ENCODE measurements around the gene RFXANK.
"Not testable (repeated sequence)": the region's sequence is repeated elsewhere in the genome, so short reads cannot be mapped to it uniquely, and the experiment has no call there.

RFXANK gene

DNA sequence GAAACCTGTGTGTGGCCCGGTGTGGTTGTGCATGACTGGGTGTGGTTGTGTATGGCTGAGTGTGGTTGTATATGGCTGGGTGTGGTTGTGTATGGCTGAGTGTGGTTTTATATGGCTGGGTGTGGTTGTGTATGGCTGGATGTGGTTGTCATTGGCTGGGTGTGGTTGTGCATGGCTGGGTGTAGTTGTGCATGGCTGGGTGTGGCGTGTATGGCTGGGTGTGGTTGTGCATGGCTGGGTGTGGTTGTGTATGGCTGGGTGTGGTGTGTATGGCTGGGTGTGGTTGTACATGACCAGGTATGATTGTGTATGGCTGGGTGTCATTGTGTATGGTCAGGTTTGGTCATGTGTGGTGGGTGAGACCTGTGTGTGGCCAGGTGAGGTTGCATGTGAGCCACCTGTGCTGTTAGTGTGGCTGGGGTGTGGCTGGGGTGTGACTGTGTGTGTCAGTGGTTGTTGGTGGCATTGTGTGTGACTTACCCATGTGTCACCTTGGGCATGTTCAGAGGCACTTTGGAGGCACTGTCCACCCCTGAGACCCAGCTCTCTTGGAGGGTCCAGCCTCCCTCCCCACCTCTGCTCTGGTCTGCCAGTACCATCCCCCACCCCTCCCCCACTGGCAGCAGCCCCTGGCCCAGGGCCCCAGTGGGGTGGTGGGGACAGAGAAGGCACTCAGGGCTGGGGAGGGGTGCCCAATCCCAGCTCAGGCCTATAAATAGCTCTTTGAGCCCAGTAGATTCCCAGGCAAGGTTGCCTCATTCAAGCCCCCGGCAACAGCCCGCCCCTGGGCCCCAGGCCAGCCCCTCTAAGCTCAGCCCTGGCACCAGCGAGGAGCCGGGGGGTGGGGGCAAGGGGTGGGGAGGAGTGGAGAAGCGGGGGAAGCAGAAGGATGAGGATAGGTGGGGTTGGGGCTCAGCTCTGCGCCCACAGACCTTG is 15.8 kb downstream of the RFXANK start:
- no peak for DNase-seq

DNA sequence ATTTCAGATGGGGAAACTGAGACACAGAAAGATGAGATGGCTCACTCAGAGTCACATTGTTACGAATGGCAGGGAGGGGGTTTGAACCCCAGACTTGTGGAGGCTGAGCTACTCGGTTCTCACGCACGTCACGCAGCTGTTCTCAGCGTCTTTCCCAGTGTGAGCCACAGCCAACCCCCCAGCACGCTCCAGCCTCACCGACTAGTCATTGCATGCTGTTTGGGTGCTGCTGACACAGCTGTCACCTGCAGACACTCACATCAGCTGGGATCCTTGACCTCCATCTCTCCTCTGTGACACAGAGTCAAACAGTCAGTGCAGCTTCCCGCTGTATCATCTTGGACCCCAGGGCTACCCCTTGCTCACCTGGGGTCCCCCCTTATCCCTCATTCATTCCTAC is 17.3 kb downstream of the RFXANK start:
- DNase-seq = no peak

GRCh38 chr19:19211499-19212420 is 19.7 kb downstream of the RFXANK start, which contains the start of gene NCAN:
NCAN (plus strand) TSS chr19:19211958; CDS start chr19:19216954, 4,996 bp downstream.
- DNase-seq = no peak

DNA sequence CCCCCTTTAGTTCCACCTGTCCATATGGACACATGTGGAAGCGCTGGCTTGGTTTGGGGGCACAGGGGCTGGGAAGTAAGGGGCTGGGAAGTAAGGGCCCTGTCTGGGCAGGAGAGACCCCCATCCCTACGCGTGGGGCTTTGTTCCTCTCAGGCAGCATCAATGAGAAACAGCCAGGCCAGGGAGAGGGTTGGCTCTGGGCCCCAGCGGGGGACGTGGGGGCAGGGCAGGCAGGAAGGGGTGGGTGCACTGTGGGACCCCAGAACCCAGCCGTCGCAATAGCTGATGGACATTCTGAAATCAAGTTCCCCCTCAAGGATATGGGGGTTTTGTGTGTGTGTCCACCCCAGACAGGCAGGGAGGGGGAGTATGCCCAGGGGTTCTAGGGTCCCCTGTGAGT is 20.9 kb downstream of the RFXANK start:
- no peak for DNase-seq

DNA sequence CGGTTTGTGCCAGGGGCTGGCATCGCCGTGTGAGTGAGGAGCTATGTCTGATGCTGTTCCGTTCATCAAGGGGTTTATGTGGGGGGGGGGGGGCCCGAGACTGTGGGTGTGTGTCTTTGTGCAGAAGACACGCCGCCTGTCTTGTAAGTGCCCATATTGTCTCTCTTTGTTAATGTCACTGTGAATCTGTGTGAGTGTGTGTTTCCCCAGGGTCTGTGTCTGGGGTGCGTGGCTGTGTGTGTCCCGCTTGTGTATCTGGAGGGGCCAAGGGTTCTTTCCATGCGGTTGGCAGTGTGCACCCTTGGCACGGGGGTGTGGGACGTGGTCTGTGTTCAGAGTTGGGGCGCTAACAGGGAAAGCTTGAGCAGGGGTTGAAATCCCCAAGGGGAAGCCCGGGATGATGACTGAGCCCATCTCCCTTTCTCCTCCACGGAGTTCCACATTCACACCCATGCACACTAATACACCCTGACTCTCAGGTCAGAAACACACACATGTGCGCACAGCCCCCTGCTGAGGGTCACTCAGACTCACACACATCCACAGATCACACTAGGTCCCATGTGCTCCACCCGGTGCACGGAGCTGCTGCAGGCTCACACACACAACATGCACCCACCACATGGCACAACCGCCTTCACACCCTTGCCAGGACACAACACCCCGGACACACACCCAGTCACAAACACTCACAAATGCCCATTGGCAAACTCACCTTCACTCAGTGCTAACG is 21.5 kb downstream of the RFXANK start:
- DNase-seq = no peak

- no peak for DNase-seq
Measured at GRCh38 chr19:19214159-19214490, 22.1 kb downstream of the RFXANK start.

DNA sequence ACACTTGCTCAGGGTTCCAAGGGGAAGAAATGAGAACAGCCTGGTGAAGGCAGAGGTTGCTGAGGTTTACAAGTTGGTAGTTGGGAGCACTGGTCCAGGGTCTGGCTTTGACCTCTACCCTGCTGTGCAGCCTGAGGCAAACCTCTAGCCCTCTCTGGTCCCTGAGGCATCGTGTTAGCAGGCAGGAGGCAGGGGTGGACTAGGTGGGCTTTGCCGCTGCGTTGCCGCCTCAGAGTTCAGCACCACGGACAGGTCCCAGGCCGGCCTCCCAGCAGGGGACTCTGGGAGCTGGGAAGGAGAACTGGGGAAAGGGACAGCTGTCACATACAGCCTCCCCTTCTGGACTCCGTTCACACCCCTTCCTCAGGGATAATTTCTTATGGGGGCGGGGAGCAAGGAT is 22.8 kb downstream of the RFXANK start:
- no peak for DNase-seq

- no peak for DNase-seq
Measured at GRCh38 chr19:19215792-19216191, 23.7 kb downstream of the RFXANK start.

- peak; percentile 26 for DNase-seq
Measured at GRCh38 chr19:19217099-19217498, 25.0 kb downstream of the RFXANK start.

DNA sequence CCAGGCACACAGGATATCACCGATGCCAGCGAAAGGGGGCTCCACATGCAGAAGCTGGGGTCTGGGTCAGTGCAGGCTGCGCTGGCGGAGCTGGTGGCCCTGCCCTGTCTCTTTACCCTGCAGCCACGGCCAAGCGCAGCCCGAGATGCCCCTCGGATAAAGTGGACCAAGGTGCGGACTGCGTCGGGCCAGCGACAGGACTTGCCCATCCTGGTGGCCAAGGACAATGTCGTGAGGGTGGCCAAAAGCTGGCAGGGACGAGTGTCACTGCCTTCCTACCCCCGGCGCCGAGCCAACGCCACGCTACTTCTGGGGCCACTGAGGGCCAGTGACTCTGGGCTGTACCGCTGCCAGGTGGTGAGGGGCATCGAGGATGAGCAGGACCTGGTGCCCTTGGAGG is 26.9 kb downstream of the RFXANK start:
- DNase-seq = no peak

DNA sequence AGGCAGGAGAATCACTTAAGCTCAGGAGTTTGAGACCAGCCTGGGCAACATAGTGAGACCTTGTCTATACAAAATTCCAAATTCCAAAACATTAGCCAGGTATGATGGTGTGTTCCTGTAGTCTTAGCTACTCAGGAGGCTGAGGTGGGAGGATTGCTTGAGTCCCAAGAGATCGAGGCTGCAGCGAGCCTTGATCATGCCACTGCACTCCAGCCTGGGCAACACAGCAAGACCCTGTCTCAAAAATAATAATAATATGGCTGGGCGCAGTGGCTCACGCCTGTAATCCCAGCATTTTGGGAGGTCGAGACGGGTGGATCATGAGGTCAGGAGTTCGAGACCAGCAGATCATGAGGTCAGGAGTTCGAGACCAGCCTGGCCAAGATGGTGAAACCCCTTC is 28.9 kb downstream of the RFXANK start:
- not testable (repeated sequence) for DNase-seq

DNA sequence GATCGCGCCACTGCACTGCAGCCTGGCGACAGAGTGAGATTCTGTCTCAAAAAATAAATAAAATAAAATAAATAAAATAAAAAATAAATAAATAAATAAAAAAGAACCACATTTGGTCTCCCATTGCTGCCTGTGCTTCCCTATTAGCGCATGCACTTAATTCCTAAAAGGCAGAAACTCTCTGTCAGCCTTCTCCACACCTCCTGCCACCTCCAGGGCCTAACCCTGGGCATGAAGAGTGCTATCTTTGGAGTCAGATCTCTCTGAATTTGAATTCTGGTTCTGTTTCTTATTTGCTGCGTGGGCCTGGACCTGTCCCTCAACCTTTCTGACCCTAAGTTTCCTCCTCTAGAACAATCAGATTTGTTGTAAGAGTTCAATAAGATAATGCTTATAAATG is 31.0 kb downstream of the RFXANK start:
- DNase-seq = no peak

- DNase-seq = no peak
Measured at GRCh38 chr19:19223636-19224035, 31.6 kb downstream of the RFXANK start.

DNA sequence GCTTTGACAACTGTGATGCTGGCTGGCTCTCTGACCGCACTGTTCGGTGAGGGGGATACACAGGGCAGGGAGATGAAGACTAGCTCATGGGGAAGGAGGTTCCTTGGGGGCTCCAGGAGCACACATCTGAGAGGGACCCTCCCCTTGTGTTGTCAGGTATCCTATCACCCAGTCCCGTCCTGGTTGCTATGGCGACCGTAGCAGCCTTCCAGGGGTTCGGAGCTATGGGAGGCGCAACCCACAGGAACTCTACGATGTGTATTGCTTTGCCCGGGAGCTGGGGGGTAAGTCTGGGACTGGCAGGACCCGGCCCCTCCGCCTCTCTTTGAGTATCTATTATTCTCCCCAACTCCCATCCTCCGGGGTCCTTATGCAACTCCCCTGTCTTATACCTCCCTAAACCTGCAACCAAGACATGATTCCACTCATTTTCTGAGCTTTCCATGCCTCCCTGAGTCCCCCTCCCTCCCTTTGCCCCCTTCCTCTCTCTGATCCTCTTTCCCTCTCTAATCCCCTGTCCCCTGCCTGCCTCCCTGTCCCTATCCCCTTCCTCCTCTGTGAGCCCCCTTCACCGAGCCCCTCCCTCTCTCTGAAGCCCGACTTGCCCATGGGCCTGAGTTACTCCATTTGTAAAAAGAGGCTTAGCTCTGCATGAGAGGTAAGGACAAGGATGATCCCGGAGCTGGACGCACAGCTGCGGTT is 32.2 kb downstream of the RFXANK start:
- no peak for DNase-seq

GRCh38 chr19:19224852-19225494 is 32.9 kb downstream of the RFXANK start:
- peak; percentile 42 for DNase-seq

DNA sequence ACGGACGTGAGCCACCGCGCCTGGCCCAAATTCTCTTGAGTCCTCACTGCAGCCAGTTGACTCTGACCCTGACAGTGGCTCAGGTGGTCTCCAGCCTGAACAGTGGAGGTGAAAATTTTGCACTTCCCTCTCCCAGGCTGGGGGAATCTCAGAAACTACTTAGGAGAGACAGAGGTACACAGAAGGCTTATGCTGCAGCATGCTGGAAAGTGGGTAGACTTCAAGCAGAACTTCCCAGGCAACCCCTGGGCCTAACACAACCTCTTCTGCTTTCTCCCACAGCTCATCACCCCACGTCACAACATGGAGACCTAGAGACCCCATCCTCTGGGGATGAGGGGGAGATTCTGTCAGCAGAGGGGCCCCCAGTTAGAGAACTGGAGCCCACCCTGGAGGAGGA is 34.1 kb downstream of the RFXANK start:
- no peak for DNase-seq

- DNase-seq = no peak
Measured at GRCh38 chr19:19226663-19227062, 34.6 kb downstream of the RFXANK start.

- DNase-seq = no peak
Measured at GRCh38 chr19:19227217-19227616, 35.2 kb downstream of the RFXANK start.

DNA sequence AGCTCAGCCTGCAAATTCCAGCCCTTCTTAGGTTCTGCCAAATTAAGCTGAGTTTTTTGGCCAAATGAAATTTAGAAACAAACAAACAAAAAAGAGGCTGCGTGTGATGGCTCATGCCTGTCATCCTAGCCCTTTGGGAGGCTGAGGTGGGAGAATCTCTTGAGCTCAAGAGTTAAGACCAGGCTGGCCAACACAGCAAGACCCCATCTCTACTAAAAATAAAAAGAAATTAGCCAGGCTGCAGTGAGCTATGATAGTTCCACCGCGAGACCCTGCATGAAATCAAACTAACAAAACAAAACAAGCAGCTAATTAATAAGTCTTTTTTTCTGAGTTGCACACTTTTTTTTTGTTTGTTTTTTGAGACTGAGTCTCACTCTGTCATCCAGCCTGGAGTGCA is 37.6 kb downstream of the RFXANK start:
- no peak for DNase-seq

DNA sequence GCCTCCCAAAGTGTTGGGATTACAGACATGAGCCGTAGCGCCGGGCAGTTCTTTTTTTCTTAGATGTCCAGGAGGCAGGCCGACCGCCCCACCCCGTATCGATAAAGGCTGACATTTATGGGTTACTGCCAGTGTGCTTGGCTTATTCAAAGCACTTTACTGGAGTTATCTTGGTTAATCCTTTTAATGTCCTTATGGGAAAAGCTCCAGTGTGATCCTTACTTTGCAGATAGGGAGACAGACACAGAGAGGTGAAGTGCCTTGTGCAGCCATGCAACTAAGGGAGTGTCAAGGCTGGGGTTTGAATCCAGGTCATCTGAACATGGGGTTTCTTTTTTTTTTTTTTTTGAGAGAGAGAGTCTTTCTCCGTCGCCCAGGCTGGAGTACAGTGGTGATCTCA is 38.9 kb downstream of the RFXANK start:
- DNase-seq = no peak

- DNase-seq = no peak
Measured at GRCh38 chr19:19232261-19232721, 40.2 kb downstream of the RFXANK start.

Measured in HCEC 1CT (cell line).